Transverse colon (tissue), 4 donors: ENCODE measurements around the gene BGN.

ENCODE experiments used
- POLR2AphosphoS5 ChIP-seq, 3 donors: sonication (generic); formaldehyde crosslinking; IDR thresholded peaks; one replicate each; pipeline ENCODE4 v1.6.1; 2016; ENCODE audit warnings: antibody characterized with exemption in 3 of 3
- TF ChIP-seq, protein P1 (sequence below), 5 experiments: fragments of 200-600 bp in 3 of 5; fragments of 450-650 bp in 2 of 5; sonication (generic) in 3 of 5; IDR thresholded peaks; 1 replicate in 2 of 5; 2 replicates in 3 of 5; pipeline ENCODE4 v1.5.1; 2016 to 2017; ENCODE audit warnings: antibody characterized with exemption in 5 of 5, inconsistent platforms in 3 of 5, mild to moderate bottlenecking in 2 of 5, moderate library complexity in 1 of 5

- TF ChIP-seq, protein P1, sequence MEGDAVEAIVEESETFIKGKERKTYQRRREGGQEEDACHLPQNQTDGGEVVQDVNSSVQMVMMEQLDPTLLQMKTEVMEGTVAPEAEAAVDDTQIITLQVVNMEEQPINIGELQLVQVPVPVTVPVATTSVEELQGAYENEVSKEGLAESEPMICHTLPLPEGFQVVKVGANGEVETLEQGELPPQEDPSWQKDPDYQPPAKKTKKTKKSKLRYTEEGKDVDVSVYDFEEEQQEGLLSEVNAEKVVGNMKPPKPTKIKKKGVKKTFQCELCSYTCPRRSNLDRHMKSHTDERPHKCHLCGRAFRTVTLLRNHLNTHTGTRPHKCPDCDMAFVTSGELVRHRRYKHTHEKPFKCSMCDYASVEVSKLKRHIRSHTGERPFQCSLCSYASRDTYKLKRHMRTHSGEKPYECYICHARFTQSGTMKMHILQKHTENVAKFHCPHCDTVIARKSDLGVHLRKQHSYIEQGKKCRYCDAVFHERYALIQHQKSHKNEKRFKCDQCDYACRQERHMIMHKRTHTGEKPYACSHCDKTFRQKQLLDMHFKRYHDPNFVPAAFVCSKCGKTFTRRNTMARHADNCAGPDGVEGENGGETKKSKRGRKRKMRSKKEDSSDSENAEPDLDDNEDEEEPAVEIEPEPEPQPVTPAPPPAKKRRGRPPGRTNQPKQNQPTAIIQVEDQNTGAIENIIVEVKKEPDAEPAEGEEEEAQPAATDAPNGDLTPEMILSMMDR (IDR thresholded peaks at IDR 0.05) = no peak
- no peak for TF ChIP-seq POLR2AphosphoS5 (IDR thresholded peaks at IDR 0.05)
Observed at GRCh38 chrX:153454901-153455550, 39.8 kb upstream of the BGN start.
